ENCODE results near the gene CPSF4L.

- TF ChIP-seq CTCF (IDR thresholded peaks at IDR 0.05) (no peak), SIN3A (IDR thresholded peaks at IDR 0.05; ENCODE audit: borderline replicate concordance, low read depth, low read length) (no peak), GABPA (IDR thresholded peaks at IDR 0.05; ENCODE audit: low read depth) (no peak), USF1 (IDR thresholded peaks at IDR 0.05; ENCODE audit: borderline replicate concordance, low read depth) (no peak), IRF3 (IDR thresholded peaks at IDR 0.05; ENCODE audit: low read depth, low read length) (no peak)
Observed at GRCh38 chr17:73224237-73224636, 37.4 kb downstream of the CPSF4L start.
